ENCODE results near the gene KIZ. TPM values are rescaled to one million over a fixed set of nuclear protein-coding genes. Genes with fewer than 3 reads are reported as not detected.

KIZ gene
- total and polyA plus RNA-seq, 7 donors: 4.6 to 26.2 (median 18.6) TPM

GRCh38 chr20:21213691-21214090 lies 87.8 kb downstream of the KIZ start:
- 77 to 84% (median 78%) methylated on average over 2 of the region's 2 CpGs for WGBS, 3 donors
- Histone ChIP-seq H3K27ac (no peak overlapping the region), H3K27me3 (ENCODE audit: insufficient read depth in 3 of 3, low read length in 2 of 3) (no peaks in the 10 kb centered on the region), H3K36me3 (ENCODE audit: insufficient read depth in 1 of 2, low read depth in 1 of 2) (peaks cover 0 to 26% of the 10 kb centered on the region in 2 donors), H3K4me3 (no peak overlapping the region), H3K4me1 (no peaks in the 10 kb centered on the region), H3K9me3 (no peaks in the 10 kb centered on the region)
- intact Hi-C loops (cut with DNase I): no loop called here
- TF ChIP-seq CTCF (IDR thresholded peaks at IDR 0.05): no peak
- ATAC-seq (no peak), DNase-seq (no peak)

GRCh38 chr20:21214431-21214830 lies 88.5 kb downstream of the KIZ start:
- no peak for TF ChIP-seq CTCF (IDR thresholded peaks at IDR 0.05)
- Histone ChIP-seq H3K27ac (no peak overlapping the region), H3K4me3 (no peak overlapping the region), H3K27me3 (ENCODE audit: insufficient read depth in 3 of 3, low read length in 2 of 3) (no peaks in the 10 kb centered on the region), H3K9me3 (no peaks in the 10 kb centered on the region), H3K4me1 (no peaks in the 10 kb centered on the region), H3K36me3 (ENCODE audit: insufficient read depth in 1 of 2, low read depth in 1 of 2) (peaks cover 0 to 28% of the 10 kb centered on the region in 2 donors)
- intact Hi-C loops (cut with DNase I): no loop called here
- ATAC-seq: no peak
- 77 to 84% (median 84%) methylated on average over 1 of the region's 1 CpG for WGBS, 3 donors
- no peak for DNase-seq

GRCh38 chr20:21219686-21220085 lies 93.8 kb downstream of the KIZ start:
- Histone ChIP-seq H3K27ac (no peak overlapping the region), H3K27me3 (ENCODE audit: insufficient read depth in 3 of 3, low read length in 2 of 3) (no peaks in the 10 kb centered on the region), H3K4me3 (no peak overlapping the region), H3K9me3 (no peaks in the 10 kb centered on the region), H3K4me1 (no peaks in the 10 kb centered on the region), H3K36me3 (ENCODE audit: insufficient read depth in 1 of 2, low read depth in 1 of 2) (peaks cover 0 to 38% of the 10 kb centered on the region in 2 donors)
- ATAC-seq (no peak), DNase-seq (no peak)
- TF ChIP-seq CTCF (IDR thresholded peaks at IDR 0.05): no peak
- intact Hi-C loops (cut with DNase I): no loop called here
- WGBS, 3 donors: 79 to 82% (median 81%) methylated on average over 3 of the region's 3 CpGs

- 94 to 95% (median 95%) methylated on average over 4 of the region's 4 CpGs for WGBS, 3 donors
- peaks cover 0 to 38% of the 10 kb centered on the region in 2 donors for H3K36me3 ChIP-seq (ENCODE audit: insufficient read depth in 1 of 2, low read depth in 1 of 2)
- ATAC-seq (no peak), DNase-seq (no peak)
- H3K27me3 ChIP-seq (ENCODE audit: insufficient read depth in 3 of 3, low read length in 2 of 3): no peaks in the 10 kb centered on the region
- no peak overlapping the region for H3K4me3 ChIP-seq
- TF ChIP-seq CTCF (IDR thresholded peaks at IDR 0.05): no peak
- H3K27ac ChIP-seq: no peak overlapping the region
- intact Hi-C loops (cut with DNase I): no loop called here
- H3K4me1 ChIP-seq: no peaks in the 10 kb centered on the region
- no peaks in the 10 kb centered on the region for H3K9me3 ChIP-seq
Observed at GRCh38 chr20:21224217-21224616, 98.3 kb downstream of the KIZ start.

GRCh38 chr20:21225215-21225947 lies 99.5 kb downstream of the KIZ start:
- TF ChIP-seq CTCF (IDR thresholded peaks at IDR 0.05): no peak
- 95 to 97% (median 96%) methylated on average over 6 of the region's 6 CpGs for WGBS, 3 donors

More at GRCh38 chr20:21225215-21225947, 99.5 kb downstream of the KIZ start:
- intact Hi-C loops (cut with DNase I): no loop called here
- no peaks in the 10 kb centered on the region for H3K9me3 ChIP-seq
- DNase-seq: no peak
- no peaks in the 10 kb centered on the region for H3K27me3 ChIP-seq (ENCODE audit: insufficient read depth in 3 of 3, low read length in 2 of 3)
- H3K4me1 ChIP-seq: no peaks in the 10 kb centered on the region
- no peak overlapping the region for H3K4me3 ChIP-seq
- H3K27ac ChIP-seq: no peak overlapping the region
- ATAC-seq: no peak
- peaks cover 0 to 49% of the 10 kb centered on the region in 2 donors for H3K36me3 ChIP-seq (ENCODE audit: insufficient read depth in 1 of 2, low read depth in 1 of 2)
